GM12892 (cell line): ENCODE results near the gene PYCARD.

ENCODE experiments used
- POLR2A ChIP-seq: IDR thresholded peaks from 2 replicates; pipeline ENCODE4 v1.6.1; 2011; ENCODE audit warnings: low read depth, low read length, control low read depth
- POLR2AphosphoS5 ChIP-seq: IDR thresholded peaks from 2 replicates; pipeline ENCODE4 v1.6.1; 2011; ENCODE audit warnings: low read depth, low read length, control low read depth

GRCh38 chr16:31228206-31228605 is 25.6 kb upstream of the PYCARD start:
- TF ChIP-seq POLR2A (no peak), POLR2AphosphoS5 (no peak)
